T-helper 1 cell treated with Interleukin-12 subunit alpha and Interleukin-12 subunit beta and Interleukin-4 antibody, amounts not matched to agents 30 μg/mL and 1 μg/mL, for 36 hours (primary cell): ENCODE data around the gene NKAIN2.
"Not testable (repeated sequence)": the region's sequence is repeated elsewhere in the genome, so short reads cannot be mapped to it uniquely, and the experiment has no call there.

ENCODE experiments used
- H3K27ac Mint-ChIP-seq: one replicate; pipeline ENCODE4 v1.8.0; 2021; ENCODE audit warnings: mild to moderate bottlenecking, mixed read lengths
- H3K27me3 Mint-ChIP-seq: one replicate; pipeline ENCODE4 v1.8.0; 2021; ENCODE audit warnings: low read depth, mixed read lengths
- H3K36me3 Mint-ChIP-seq: one replicate; pipeline ENCODE4 v1.8.0; 2021; ENCODE audit warnings: low read depth, mixed read lengths
- H3K4me1 Mint-ChIP-seq: one replicate; pipeline ENCODE4 v1.8.0; 2021; ENCODE audit warnings: low read depth, mixed read lengths
- H3K4me3 Mint-ChIP-seq: one replicate; pipeline ENCODE4 v1.8.0; 2021; ENCODE audit warnings: mild to moderate bottlenecking, moderate library complexity, mixed read lengths
- H3K9me3 Mint-ChIP-seq: one replicate; pipeline ENCODE4 v1.8.0; 2021; ENCODE audit warnings: mixed read lengths

Gene NKAIN2

GRCh38 chr6:124285146-124285545 is 481.5 kb downstream of the NKAIN2 start:
- Mint-ChIP-seq H3K27ac (no peak overlapping the region), H3K4me1 (no peaks in the 10 kb centered on the region), H3K36me3 (no peaks in the 10 kb centered on the region), H3K4me3 (no peak overlapping the region), H3K27me3 (no peaks in the 10 kb centered on the region), H3K9me3 (no peaks in the 10 kb centered on the region)

DNA sequence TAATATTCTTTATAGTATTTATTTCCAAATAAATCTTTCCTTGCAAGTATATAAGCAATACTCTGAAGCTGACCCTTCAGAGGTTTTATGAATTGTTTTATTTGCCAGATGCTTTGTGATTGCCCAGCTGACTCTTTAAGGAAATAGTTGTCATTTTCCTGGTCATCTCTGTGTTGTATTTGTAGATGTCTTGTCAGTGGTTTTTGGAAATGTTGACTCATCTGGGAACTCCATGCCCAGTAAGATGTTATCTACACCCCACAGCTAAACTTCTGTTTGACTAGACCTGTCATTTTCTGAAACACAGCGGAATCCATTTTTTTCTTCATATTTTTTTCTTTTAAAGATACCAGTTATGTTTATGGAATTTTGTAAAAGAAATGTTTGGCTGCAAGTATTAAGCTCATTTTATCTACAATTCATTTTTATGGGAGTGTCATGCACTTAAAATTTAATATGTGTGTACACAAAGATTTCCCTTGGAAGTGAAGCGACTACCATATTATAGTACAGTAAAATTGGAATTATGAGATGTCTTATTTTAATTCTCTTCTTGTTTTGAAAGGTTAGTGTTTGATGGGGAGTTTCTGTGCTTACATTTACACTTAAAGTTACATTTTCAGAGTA is 491.0 kb downstream of the NKAIN2 start:
- Mint-ChIP-seq H3K36me3 (no peaks in the 10 kb centered on the region), H3K27me3 (no peaks in the 10 kb centered on the region), H3K27ac (no peak overlapping the region), H3K4me1 (no peaks in the 10 kb centered on the region), H3K9me3 (no peaks in the 10 kb centered on the region), H3K4me3 (no peak overlapping the region)

GRCh38 chr6:124297507-124297906 is 493.8 kb downstream of the NKAIN2 start:
- H3K27ac Mint-ChIP-seq: no peak overlapping the region

GRCh38 chr6:124298730-124299129 is 495.1 kb downstream of the NKAIN2 start:
- Mint-ChIP-seq H3K4me3 (no peak overlapping the region), H3K9me3 (no peaks in the 10 kb centered on the region), H3K36me3 (no peaks in the 10 kb centered on the region), H3K27me3 (no peaks in the 10 kb centered on the region), H3K27ac (no peak overlapping the region), H3K4me1 (no peaks in the 10 kb centered on the region)

More at GRCh38 chr6:124297507-124297906, 493.8 kb downstream of the NKAIN2 start:
- H3K27me3 Mint-ChIP-seq: no peaks in the 10 kb centered on the region
- no peaks in the 10 kb centered on the region for H3K4me1 Mint-ChIP-seq
- no peaks in the 10 kb centered on the region for H3K36me3 Mint-ChIP-seq
- no peaks in the 10 kb centered on the region for H3K9me3 Mint-ChIP-seq
- H3K4me3 Mint-ChIP-seq: no peak overlapping the region

DNA sequence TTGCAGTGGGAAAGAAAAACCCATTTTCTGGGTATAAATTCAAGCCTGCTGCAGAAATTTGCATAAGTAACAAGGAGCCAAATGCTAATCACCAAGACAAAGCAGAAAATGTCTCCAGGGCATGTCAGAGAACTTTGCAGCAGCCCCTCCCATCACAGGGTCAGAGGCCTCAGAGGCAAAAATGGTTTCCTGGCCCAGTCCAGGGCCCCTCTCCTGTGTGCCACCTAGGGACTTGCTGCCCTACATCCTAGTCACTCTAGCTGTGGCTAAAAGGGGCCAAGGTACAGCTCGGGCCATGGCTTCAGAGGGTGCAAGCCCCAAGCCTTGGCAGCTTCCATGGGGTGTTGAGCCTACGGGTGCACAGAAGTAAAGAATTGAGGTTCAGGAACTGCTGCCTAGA is 497.2 kb downstream of the NKAIN2 start:
- H3K27ac Mint-ChIP-seq, H3K4me1 Mint-ChIP-seq, H3K27me3 Mint-ChIP-seq, H3K4me3 Mint-ChIP-seq, H3K36me3 Mint-ChIP-seq, H3K9me3 Mint-ChIP-seq: not testable (repeated sequence)

- Mint-ChIP-seq H3K36me3 (no peaks in the 10 kb centered on the region), H3K9me3 (no peaks in the 10 kb centered on the region), H3K4me3 (no peak overlapping the region), H3K4me1 (no peaks in the 10 kb centered on the region), H3K27ac (no peak overlapping the region), H3K27me3 (no peaks in the 10 kb centered on the region)
Observed at GRCh38 chr6:124303971-124304370, 500.3 kb downstream of the NKAIN2 start.

DNA sequence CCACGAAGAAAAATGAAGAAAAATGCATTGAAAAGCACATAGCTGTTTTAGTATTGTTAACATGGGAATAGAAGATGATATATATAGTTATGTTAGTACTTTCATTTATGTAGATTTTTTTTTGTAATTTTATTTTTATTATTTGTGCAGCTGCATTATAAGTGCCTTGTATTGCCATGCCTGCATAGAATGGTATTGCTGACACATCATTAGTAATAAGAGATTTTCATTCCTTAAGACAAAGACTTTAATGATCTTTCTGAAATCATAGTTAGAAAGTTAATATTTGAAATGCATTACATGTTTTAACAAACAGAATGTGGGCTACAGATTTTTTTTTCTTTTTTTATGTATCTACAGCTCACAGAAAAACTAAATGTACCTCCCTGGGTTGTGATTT is 506.5 kb downstream of the NKAIN2 start:
- no peaks in the 10 kb centered on the region for H3K9me3 Mint-ChIP-seq
- H3K4me1 Mint-ChIP-seq: no peaks in the 10 kb centered on the region
- no peaks in the 10 kb centered on the region for H3K36me3 Mint-ChIP-seq
- H3K27me3 Mint-ChIP-seq: no peaks in the 10 kb centered on the region
- H3K4me3 Mint-ChIP-seq: no peak overlapping the region
- H3K27ac Mint-ChIP-seq: no peak overlapping the region

- Mint-ChIP-seq H3K27me3 (no peaks in the 10 kb centered on the region), H3K27ac (no peak overlapping the region), H3K4me3 (no peak overlapping the region), H3K9me3 (no peaks in the 10 kb centered on the region), H3K4me1 (no peaks in the 10 kb centered on the region), H3K36me3 (no peaks in the 10 kb centered on the region)
Observed at GRCh38 chr6:124319410-124319809, 515.7 kb downstream of the NKAIN2 start.

- no peaks in the 10 kb centered on the region for H3K9me3 Mint-ChIP-seq
Observed at GRCh38 chr6:124324237-124324636, 520.6 kb downstream of the NKAIN2 start.

GRCh38 chr6:124330197-124330596 is 526.5 kb downstream of the NKAIN2 start:
- Mint-ChIP-seq H3K4me3 (no peak overlapping the region), H3K27ac (no peak overlapping the region), H3K27me3 (no peaks in the 10 kb centered on the region), H3K36me3 (no peaks in the 10 kb centered on the region), H3K9me3 (no peaks in the 10 kb centered on the region), H3K4me1 (no peaks in the 10 kb centered on the region)

More at GRCh38 chr6:124324237-124324636, 520.6 kb downstream of the NKAIN2 start:
- Mint-ChIP-seq H3K36me3 (no peaks in the 10 kb centered on the region), H3K27ac (no peak overlapping the region), H3K27me3 (no peaks in the 10 kb centered on the region), H3K4me1 (no peaks in the 10 kb centered on the region), H3K4me3 (no peak overlapping the region)

GRCh38 chr6:124334359-124334758 is 530.7 kb downstream of the NKAIN2 start:
- no peak overlapping the region for H3K4me3 Mint-ChIP-seq
- H3K36me3 Mint-ChIP-seq: no peaks in the 10 kb centered on the region
- H3K4me1 Mint-ChIP-seq: no peaks in the 10 kb centered on the region
- no peaks in the 10 kb centered on the region for H3K9me3 Mint-ChIP-seq
- H3K27ac Mint-ChIP-seq: no peak overlapping the region
- H3K27me3 Mint-ChIP-seq: no peaks in the 10 kb centered on the region

GRCh38 chr6:124339610-124340334 is 536.1 kb downstream of the NKAIN2 start:
- Mint-ChIP-seq H3K4me3 (no peak overlapping the region), H3K4me1 (no peaks in the 10 kb centered on the region), H3K36me3 (no peaks in the 10 kb centered on the region), H3K27me3 (no peaks in the 10 kb centered on the region), H3K27ac (no peak overlapping the region), H3K9me3 (no peaks in the 10 kb centered on the region)

- H3K36me3 Mint-ChIP-seq, H3K27ac Mint-ChIP-seq, H3K4me1 Mint-ChIP-seq, H3K4me3 Mint-ChIP-seq, H3K9me3 Mint-ChIP-seq, H3K27me3 Mint-ChIP-seq: not testable (repeated sequence)
Observed at GRCh38 chr6:124348339-124348738, 544.7 kb downstream of the NKAIN2 start.

DNA sequence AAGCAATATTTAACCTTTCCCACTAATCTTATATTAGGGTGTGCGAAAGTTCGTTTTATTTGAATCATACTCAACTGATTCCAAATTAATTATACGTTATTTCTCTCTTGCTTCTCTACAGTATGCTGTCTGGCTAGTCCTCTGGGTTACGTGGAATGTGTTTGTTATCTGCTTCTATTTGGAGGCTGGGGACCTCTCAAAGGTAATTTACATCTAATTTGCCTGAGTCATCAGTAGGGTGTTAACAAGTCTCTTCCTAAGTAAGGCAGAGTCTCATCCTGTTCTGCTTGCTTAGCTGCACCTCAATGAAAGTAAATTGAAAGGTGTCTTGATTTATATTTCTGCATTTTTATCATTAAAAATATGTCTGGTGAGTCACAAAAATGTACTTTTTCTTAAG is 551.5 kb downstream of the NKAIN2 start:
- Mint-ChIP-seq H3K4me3 (no peak overlapping the region), H3K27me3 (no peaks in the 10 kb centered on the region), H3K36me3 (no peaks in the 10 kb centered on the region), H3K9me3 (no peaks in the 10 kb centered on the region), H3K27ac (no peak overlapping the region), H3K4me1 (no peaks in the 10 kb centered on the region)

DNA sequence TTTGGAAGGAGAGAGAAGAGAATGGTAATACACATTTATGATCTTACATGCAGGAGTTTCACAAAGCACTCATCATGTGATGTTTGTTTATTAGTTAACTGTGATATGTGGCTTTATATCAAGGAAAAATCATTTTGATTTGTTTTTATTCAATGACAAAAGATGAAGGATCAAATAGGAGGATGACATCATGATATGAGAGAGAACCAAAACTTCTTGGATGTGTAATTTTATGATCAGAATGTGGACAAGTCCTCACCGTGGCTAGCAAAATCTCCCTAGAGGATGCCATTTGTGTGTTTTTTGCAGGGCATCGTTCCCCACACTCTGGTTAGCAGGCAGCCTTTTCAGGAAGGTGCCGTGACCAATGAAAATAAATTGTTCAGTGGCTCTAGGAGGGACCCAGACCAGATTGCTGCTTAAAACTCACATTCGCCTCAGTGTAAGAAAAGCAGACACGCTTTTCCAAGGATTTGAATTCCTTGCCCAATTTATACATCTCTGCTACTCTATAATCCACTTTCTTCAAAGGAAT is 552.7 kb downstream of the NKAIN2 start:
- Mint-ChIP-seq H3K27ac (no peak overlapping the region), H3K4me3 (no peak overlapping the region), H3K4me1 (no peaks in the 10 kb centered on the region), H3K36me3 (no peaks in the 10 kb centered on the region), H3K9me3 (no peaks in the 10 kb centered on the region), H3K27me3 (no peaks in the 10 kb centered on the region)
